DMS 273 treated with DMSO at 0.1 percent for 48 hours (cell line): ENCODE measurements around the gene GCK.
"Not testable (repeated sequence)": the region's sequence is repeated elsewhere in the genome, so short reads cannot be mapped to it uniquely, and the experiment has no call there.

ENCODE experiments used
- DNase-seq: peaks from one replicate; lab custom pipeline; 2025; lab: John Stamatoyannopoulos, UW

GCK gene

DNA sequence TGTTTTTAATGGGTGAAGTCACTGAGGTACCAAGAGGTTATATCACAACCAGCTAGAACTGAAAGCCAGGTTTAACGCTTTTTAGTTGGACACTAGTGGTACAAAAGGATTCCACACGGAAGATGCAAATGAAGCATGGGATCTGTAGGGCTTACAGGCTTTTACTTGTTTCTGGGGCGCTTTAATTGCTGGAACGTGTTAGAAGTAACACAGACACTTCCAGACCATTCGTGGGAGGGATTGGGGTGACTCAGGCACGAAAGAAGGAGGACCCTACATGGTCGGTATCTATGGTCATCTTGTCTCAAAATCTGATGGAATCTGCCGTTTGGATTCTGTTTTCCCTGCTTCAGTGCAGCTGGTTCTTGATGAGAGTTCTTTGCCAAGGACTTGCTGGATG lies 12.6 kb upstream of the GCK start:
- DNase-seq, result no peak

DNA sequence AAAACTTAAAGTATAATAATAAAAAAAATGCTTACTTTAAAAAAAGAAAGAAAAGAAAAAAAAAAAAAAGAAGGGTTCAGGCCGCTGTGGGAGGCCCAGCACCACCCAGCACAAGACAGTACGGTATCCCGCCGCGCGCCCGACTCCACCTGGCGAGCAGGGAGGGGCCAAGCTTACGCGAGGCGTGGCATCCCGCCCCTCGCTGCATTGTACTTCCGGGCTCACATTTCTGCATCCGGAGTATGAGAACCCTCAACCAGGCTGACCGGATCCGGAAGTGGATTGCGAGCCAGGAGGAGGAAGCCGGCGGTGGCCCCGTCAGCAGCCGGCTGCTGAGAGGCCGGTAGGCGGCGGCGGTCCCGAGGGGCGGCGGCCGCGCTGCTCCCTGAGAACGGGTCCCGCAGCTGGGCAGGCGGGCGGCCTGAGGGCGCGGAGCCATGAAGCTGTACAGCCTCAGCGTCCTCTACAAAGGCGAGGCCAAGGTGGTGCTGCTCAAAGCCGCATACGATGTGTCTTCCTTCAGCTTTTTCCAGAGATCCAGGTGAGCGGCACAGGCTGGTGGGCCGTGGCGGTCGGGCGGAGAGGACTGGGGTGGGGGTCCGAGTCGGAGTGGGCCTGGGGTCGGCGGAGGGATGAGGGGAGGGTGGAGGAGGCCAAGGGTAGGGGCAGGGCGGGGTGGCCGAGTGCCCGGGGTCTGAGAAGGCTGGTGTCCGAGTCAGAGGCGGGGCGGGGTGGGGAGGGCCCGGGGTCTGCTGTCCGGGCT lies 11.6 kb upstream of the GCK start, which contains the start of gene YKT6:
TSS of gene YKT6 (plus strand) at position 280 of the 763 bp plus-strand sequence. CDS start at position 438, 158 bp downstream.
- DNase-seq, result peak; percentile 95

DNA sequence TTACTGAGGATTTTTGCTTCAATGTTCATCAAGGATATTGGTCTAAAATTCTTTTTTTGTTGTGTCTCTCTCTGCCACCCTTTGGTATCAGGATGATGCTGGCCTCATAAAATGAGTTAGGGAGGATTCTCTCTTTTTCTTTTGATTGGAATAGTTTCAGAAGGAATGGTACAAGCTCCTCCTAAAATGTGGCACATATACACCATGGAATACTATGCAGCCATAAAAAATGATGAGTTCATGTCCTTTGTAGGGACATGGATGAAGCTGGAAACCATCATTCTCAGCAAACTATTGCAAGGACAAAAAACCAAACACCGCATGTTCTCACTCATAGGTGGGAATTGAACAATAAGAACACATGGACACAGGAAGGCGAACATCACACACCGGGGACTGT lies 10.9 kb upstream of the GCK start:
- not testable (repeated sequence) for DNase-seq

DNA sequence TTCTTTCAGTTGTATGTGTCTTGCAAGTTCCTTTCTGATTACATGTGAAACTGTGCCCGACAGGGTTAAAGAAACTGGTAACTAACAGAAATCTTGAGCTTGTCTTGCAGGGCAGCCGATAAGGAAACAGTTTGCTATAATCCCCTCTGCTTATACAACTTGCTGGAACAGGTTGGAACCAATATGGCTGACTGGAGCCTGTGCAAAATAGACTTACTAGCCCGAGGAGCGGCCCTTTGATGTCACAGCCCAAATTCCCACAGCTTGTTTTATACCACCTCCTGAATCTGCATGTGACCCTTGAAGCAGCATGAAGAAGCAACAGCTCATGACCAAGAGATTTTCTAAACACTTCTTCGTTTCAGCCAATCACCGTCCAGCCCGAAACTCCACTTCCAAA lies 8.2 kb upstream of the GCK start:
- DNase-seq, result no peak

DNA sequence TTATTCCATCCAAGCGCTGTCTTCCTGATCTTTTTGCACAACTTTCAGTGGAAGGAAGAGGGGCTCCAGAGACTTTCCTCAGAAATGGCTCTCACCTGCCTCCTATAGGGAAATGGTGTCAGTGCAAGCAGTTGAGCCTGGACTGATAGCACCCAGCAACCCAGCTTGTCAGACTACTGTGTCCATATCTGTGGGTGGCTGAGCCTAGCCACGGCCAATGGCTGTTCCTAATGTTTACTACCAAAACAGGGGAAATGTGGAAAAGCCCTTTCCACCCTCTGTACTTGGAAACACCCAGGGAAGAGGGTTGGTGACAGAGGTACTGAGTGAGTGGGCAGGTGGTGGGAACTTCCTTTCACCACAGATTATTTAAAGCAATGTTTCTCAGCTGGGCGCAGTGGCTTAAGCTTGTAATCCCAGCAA lies 7.2 kb upstream of the GCK start:
- DNase-seq, result peak; percentile 42

DNA sequence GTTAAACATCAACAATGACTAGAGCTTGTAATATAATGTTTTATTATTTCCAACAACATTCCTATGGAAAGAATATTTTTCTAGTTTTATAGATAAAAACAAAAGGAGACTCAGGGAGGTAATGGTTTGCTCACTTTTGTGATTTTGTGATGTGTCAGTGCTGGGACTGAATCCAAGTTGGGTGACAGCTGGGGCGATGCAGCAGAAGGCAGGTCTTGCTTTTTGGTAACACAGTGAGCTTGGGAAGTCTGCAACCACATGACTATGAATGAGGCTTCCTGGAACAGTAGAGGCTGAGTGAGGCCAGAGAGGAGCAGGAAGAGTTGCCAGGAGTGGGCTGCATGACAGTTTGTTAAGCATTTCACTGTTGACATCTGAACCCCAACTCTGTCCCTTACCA lies 6.7 kb upstream of the GCK start:
- peak; percentile 78 for DNase-seq

DNA sequence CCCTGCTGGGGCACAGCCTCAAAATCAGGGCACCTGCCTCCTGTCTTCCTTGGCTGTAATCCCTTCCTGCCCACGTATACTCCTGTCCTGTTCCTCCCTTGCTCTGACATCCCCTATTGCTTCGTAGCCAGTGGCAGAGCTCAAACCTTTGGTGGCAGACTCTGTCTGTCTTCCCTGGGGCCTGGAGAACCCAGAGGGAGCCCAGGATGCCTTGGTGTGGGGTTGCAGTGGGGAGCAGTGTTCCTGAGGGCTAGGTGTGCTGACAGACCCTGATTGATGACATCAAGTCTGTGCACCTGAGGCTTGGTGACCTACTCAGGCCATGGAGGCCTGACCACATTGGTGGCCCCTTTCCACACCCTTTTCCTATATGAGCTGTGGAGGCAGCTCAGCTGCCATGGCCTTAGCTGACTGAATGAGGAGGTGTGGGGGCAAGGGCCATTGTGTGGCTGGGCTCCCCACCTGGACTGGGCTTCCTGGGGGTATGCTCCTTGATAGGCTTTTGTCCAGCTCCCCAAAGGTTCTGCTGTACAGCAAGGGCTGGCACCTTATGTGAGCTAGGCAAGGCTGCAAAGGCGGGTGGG lies 5.4 kb upstream of the GCK start:
- no peak for DNase-seq

DNA sequence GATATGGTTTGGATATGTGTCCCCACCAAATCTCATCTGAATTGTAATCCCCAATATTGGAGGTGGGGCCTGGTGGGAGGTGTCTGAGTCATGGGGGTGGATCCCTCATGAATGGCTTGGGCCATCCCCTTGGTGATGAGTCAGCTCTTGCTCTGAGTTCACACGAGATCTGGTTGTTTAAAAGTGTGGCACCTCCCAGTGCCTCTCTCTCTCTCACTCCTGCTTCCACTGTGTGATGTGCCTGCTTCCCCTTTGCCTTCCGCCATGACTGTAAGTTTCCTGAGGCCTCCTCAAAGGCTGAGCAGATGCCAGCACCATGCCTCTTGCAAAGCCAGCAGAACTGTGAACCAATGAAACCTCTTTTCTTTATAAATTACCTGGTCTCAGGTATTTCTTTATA lies 4.8 kb upstream of the GCK start:
- no peak for DNase-seq

DNA sequence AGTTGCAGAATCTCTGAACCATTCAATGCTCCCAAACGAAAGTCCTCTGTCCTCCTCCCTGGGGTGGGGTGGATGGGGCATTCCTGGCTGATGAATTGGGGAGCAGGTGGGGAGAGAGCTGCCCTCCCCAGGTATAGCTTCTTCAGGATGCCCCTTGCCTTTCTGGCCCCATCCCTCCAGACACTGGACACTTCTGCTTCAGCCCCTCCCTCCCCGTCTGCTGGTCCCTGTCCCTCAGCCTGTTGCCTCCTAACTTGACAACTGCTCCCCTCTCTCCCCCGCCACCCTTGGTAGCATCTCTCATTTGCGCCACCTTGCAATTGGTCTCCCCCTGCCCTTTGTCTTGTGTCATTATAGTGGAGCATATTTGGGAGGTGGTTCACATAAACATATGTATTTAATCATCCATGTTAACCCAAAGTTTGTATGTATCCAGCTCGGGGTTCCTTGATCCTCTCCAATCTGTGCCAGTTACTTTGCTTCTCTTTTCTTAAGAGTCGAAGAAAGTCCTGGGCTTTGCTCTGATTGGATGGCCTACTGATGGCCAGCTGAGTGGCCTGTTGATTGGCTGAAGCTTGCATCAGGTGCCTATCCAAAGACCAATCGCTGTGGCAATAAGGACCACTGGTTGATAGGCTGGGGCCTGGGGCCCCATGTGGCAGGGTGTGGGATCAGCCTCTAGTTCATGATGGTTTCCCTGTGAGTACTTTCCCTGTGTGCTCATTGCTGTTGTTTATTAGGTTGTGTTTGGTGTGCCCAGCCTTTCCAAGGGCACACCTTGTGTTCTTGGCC lies 4.0 kb upstream of the GCK start:
- DNase-seq, result no peak

DNA sequence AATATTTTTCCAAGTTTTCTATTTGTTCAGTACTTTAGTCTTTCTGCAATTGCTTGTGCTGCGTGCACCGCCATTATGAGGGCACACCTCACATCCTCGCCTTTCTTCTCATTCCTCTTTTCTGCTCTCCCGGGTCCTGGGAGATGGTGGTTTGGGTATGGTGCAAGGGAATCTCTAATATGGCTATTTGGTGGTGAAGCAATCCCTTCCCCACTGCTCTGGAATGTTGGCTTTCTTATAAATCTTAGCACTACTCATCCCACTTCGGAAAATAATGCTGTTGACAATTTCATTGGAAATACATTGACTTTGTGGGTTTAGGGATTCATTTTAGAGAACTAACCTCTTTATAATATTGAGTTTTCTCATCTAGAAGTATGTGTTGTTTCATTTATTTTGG lies 1.9 kb upstream of the GCK start:
- DNase-seq, result no peak

DNA sequence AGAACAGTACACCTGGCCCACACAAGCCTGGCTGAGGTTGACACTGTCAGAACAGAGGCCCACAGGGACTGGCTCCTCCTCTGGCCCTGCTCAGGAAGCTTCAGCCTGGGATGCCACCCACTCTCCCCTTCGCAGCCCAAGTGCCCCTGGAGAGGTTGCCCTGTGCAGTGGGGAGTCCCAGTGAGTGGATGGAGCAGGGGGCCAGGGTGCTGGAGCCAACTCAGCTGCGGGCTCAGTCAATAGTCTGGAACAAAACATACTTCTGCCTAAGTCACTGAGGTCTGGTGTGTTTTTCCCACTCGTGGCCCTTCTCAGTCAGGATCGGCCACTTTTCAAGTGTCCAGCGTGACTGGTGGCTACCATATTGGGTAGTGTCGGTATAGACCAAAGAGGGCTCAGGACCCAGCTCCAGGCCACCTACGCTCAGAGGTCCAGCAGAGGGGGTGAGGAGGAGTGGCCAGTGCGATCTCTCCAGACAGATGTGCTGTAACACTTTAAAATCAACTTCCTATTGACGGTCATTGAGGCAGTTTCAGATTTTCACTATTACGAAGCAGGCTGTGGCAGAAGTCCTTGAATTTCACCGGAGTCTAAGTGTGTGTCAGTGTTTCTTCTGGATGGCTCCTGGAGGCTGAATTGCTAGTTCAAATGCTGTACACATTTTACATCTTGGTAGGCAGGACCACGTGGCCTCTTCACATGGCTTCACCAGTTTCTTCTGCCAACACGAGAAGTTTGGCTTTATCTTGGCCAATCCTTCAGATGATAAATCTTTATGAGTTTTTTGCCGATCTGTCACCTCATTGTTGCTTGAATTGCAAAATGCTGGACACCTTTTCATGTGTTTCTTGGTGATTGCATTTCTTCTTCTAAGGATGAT lies 994 bp upstream of the GCK start:
- DNase-seq, result no peak

DNA sequence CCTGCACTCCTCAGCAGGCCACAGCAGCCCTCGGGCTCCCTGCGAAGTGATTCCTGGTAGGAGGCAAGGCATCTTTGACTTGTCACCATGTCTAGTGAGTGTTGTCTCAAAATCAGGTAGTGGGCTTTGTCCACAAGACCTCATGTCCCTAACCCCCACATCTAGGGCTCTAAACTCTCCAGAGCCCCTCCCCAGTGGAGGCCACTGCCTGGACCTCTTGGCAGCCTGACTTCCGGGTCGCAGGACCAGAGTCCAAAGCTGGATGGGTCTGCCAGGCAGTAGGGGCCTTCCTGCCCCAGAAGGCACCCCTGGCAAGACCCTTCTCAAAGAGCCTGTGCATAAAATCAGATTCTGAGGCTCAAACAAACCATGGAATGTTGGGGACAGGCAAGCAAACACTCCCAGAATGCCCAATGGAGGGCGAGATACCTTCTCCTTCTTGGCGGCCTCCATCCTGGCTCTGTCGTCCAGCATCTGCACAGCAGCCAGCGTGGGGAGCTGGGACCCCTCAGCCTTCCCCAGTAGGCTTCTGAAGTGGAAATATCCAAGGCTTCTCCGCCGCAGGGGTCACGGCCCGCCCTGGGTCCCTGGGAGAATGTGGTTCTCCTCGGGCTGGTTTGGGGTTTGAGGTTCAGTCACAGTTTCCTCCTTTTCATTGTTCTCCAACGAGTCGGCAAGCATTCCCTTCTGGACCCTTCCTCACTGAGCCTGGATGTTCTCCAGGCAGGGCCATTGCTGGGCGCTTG lies 586 bp downstream of the GCK start:
- DNase-seq, result no peak

DNA sequence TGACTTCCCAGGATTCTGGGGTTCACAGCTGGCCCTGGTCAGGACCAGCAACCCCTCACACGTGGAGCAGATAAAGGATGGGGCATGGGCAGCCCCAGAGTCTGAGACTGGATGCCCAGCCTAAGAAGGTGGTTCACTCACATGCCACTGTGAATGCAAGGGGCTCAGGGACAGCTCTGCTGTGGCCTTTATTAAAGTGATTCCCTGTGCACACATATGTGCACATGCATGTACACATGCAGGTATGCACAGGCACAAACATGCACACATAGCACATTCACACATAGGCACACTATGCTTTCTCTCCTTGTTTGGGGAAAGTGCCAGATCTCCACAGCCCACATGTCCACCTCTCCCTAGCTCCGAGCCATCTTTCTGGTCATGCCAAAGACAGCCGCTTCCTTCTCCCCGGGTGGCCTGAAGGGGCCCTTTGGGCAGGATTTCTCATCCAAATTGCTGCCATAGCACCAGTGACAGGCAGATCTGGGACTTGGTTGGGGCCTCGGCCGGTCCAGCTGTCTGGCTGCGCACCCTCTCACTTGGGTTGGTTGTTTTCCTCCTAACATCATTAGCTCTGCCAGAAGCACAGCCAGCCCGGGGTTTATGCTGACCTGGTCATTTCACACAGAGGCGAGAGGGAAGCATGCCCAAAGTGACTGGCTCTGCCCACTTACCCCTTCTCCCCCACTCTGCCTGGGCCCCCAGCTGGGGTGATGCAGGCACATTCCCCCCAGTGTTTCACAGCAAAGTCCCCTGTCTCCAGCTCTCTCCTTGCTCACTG lies 1.4 kb downstream of the GCK start:
- DNase-seq, result no peak

DNA sequence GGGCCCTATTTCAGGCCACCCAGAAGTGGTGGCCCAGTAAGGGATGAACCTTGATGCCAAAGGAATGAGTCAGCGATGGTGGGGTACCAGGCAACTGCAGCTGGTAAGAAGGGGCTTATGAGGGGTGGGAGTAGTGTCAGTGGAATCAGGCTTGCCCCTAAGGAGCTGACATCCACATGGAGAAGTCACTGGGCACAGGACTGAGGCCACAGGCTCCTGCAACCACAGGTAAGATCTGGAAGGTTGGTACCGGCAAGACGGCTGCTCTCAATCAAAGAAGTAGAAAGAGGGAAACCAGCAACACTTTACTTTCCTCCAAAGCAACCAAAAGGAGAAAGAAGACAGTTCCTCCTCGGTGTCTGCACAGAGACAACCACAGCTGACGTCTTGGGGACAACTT lies 2.5 kb downstream of the GCK start:
- DNase-seq, result no peak

DNA sequence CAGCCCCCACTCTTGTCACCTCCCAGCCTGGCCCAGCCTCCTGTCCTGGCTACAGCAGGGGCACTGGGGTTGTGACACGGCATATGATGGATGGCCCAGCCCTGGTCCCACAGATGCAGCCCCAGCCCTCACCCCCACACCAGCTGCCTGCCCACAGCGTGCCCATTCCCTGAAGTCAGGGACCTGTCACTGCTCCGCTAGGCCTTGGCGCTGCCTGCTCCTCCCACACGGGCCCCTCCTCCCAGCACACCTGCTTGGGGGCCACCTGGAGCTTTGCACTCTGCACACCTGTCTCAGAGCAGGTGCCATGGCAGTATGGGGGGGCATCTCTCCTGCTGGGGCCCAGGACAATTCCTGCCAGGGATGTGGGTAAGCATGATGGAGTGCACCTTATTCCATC lies 3.5 kb downstream of the GCK start:
- DNase-seq, result no peak

DNA sequence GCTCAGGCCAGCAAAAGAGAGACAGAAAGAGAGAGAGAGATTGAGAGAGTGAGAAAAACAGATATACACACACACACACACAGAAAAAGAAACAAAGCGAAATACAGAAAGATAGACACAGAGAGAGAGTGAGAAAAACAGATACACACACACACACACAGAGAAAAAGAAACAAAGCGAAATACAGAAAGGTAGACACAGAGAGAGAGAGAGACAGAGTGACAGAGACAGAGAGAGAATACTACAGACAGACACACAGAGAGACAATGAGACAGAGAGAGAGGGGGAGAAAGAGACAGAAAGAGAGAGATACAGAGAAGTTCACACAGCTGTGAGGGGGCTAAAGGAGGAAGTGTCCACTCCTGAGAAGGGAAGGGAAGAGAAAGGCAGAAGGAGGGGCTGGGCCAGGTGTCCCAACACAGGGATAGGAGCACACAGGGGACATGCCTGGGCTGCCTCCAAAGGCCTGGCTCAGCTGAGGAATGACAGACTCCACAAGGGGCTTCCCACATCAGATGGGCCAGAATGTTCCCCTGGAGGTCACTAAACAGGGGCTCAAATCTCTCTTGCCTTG lies 4.3 kb downstream of the GCK start:
- no peak for DNase-seq

DNA sequence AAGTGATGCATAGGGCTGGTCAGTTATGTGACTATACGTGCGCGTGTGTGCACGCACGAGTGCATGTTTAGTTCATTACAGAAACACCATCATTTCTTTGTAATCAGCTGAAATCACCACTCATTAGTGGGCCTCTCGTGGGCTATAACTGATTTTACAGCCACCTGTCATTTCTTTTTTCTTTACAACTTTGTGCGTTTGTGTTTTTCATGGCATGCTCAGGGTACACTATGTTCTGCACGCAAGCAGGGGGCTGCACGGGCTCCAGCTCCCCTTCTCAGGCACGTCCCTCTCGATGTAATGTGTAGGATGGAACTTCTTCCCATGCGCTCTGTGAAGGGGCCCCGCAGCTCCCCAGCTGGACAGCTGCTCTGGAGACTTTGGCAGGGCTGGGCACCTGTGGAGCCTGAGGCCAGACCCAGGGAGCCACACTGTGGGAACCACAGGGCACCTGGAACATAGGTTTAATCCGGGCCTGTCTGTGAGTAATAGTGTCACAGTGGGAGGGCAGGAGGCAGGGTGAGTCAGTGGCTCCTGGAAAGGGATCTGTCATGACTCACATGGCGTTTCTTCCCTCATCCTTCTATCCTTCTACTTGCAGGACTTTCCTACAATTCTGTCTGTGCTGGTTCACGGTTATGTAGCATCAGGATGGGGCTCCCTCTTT lies 4.9 kb downstream of the GCK start:
- DNase-seq, result no peak

DNA sequence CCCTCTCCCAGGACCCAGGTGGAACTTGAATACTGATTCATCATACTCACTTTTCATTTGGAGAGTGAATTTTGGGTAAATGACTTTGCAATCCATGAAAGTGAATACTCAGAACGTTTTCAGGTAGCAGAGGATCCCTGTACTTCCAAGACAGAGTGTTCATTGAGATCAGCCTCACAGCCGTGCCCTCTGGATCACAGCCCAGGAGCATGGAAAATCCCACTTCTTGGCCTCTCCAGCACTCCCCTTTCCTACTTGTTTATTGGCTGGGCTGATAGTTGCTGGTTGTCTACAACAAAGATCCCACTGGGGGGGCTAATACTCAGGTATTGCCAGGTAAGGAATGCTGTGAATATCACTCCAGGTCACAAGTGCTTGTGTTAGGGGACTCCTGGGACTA lies 5.9 kb downstream of the GCK start:
- DNase-seq, result no peak

DNA sequence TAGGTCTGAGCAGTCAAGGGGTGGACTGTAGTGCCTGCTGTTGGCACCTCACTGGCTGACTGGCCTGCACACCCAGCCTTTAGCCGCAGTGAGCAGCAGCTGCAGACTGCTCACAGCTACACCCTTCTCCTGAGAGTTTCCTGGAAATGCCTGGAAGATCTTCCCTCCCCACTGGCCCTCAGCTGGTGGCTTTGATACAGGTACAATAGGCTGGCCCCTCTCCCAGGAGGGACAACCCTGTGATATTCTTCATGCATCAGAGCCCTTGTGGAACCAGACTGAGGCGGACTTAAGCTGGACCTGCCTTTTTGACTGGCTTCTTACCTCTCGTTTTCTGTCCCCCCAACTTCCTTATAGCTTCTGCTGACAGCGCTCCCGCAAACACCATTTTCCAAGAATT lies 6.4 kb downstream of the GCK start:
- no peak for DNase-seq

DNA sequence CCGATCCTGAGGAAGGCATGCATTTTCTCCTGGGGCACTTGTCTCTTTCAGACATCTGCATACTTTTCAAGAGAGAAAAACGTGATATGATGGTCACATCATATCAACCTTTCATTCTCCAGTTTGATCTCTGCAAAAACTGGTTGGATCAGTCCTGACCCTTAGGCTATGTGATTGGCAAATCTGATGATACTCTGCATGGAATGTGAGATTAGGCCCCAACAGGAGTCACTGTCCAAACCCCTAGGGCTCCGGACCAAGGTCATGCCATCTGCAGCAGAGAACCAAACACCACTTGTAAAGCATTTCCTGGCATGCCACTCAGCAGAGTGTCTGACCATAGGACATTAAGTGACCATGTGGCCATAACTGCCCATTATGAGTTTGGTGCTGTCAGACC lies 8.6 kb downstream of the GCK start:
- no peak for DNase-seq
